ENCODE measurements around the gene CYTL1.

CYTL1 gene

DNA sequence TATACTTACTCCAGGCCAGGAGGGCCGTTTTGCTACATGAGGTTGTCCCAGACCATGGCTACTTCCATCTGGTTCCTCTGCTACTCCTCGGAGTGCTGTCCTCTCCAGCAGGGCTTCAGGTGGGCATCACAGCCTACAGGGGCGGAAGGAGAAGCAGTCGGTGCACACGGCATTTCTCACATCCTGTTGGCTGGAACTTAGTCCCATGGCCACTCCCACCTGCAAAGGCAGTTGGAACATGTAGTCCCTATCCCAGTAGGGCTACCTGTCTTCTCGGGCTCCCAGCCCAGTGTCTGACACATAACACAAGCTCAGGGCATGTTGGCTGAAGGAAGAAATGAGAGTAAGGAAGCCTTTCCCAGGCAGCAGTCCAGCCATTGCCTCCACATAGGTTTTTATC is 24.3 kb upstream of the CYTL1 start:
- H3K4me3 ChIP-seq (replicated peaks; ENCODE audit: low read depth, low read length): no peak overlapping the region
- DNase-seq (ENCODE audit: low read depth): no peak
- TF ChIP-seq, protein P1, sequence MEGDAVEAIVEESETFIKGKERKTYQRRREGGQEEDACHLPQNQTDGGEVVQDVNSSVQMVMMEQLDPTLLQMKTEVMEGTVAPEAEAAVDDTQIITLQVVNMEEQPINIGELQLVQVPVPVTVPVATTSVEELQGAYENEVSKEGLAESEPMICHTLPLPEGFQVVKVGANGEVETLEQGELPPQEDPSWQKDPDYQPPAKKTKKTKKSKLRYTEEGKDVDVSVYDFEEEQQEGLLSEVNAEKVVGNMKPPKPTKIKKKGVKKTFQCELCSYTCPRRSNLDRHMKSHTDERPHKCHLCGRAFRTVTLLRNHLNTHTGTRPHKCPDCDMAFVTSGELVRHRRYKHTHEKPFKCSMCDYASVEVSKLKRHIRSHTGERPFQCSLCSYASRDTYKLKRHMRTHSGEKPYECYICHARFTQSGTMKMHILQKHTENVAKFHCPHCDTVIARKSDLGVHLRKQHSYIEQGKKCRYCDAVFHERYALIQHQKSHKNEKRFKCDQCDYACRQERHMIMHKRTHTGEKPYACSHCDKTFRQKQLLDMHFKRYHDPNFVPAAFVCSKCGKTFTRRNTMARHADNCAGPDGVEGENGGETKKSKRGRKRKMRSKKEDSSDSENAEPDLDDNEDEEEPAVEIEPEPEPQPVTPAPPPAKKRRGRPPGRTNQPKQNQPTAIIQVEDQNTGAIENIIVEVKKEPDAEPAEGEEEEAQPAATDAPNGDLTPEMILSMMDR (IDR thresholded peaks at IDR 0.05; ENCODE audit: low read length, missing control alignments): no peak

DNA sequence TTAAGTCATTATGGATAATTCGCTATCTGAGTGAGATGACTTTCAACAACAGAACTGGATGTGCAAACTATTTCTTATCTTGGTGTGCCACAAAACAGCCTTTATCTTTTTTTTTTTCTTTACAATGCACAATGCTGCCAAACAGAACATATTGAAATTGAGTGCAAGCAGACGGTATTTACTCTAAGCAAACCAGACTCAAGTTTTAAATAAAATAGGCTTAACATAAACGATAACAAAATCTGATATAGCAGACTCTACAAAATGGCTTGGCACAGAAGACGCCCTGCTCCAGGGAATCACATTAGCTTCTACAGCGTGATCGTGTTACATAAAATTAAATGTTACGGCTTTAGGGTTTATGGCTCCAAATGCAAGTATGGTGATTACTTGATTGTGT is 22.4 kb upstream of the CYTL1 start:
- TF ChIP-seq, protein P1 (IDR thresholded peaks at IDR 0.05; ENCODE audit: low read length, missing control alignments): no peak
- DNase-seq (ENCODE audit: low read depth): no peak
- no peak overlapping the region for H3K4me3 ChIP-seq (replicated peaks; ENCODE audit: low read depth, low read length)

DNA sequence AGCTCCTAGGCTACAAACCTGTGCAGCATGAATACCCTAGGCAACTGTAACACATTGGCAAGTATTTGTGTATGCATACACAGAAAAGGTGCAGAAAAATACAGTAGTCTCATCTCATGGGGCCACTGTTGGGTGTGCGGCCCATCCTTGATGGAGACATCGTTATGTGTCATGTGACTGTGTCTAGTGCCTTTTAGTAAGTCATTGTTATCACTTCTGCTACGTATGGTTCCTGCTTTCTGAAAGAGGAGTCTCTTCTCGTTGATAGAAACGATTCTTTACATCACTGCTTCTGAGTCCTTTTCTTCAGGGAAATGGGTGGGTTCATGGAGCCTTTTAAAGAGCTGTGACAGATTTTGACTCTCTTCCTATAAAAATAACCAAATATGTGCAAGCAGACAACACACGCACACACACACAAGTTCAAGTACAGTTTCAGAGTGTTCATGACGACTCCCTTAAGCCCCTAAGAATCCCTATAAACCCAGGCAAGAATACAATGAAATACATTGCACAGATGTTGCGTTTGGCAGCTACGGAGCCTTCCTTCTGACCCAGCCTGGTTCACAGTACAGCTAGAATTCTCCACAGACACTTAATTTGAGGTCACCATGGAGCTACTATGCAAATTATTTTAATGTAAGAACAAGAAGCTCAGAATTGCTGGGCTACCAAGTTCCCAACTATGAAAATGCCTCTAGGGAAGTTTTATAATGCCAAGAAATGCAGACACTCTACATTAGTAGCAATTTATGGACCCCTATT is 21.8 kb upstream of the CYTL1 start:
- no peak for DNase-seq (ENCODE audit: low read depth)

DNA sequence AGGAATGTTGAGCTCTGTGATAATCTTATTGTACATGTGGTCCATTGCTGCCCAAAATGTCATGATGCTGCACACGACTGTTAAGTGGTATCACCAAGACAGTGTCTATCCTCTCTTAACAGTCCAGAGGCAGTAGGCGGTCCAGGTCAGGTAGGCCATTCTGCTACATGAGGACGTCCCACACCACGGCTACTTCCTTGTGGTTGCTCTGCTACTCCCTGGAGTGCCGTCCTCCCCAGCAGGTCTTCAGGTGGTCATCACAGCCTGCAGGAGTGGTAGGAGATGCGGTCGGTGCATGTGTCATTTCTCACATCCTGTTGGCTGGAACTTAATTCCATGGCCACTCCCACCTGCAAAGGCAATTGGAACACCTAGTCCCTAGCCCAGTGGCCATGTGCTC is 20.5 kb upstream of the CYTL1 start:
- TF ChIP-seq, protein P1 (IDR thresholded peaks at IDR 0.05; ENCODE audit: low read length, missing control alignments): no peak
- H3K4me3 ChIP-seq (replicated peaks; ENCODE audit: low read depth, low read length): no peak overlapping the region
- DNase-seq (ENCODE audit: low read depth): no peak

More for the DNA sequence above, 21.8 kb upstream of the CYTL1 start:
- H3K4me3 ChIP-seq (replicated peaks; ENCODE audit: low read depth, low read length): no peak overlapping the region
- TF ChIP-seq, protein P1 (IDR thresholded peaks at IDR 0.05; ENCODE audit: low read length, missing control alignments): no peak

DNA sequence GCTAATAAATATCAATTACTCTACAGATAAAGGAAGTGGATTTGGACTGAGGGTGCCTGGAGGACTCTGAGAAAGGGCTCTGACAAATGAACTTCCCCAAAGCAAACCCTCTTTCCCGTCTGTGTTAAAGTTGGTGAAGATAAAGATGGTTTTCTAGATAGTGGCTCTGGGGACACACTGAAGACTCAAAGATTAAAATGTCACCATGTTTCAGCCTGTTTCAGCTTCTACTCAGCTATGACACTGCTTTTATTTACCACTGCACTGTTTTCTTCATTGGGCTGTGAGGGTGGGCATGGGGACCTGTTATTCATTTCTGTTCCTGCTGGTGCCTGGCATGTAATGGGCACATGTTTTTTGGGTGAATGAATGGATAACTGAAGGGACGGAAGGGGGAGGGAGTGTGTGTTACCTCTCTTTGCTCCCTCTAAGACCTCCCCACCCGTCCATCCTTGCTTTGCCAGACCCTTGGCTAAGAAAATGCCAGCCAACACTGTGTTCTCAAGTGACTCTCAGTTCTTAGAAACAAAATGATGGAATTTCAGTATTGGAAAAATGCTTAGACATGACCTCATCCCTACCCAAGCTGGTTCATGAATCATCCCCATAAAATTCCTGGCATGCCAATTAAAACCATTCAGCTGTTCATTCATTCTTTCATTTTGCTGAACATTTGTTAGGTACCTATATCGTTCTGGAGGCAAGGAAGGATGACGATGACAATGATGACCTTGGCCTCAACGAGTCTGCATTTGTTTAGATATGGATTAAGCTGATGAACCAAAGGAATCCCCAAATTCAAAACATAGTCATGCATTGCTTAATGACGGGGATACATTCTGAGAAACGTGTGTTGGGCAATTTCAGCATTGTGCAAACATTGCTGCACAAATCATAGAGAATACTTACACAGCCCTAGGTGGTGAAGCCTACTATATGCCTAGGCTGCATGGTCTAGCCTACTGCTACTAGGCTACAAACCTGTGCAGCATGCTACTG is 18.6 kb upstream of the CYTL1 start:
- peak; percentile 86 for DNase-seq (ENCODE audit: low read depth)
- no peak overlapping the region for H3K4me3 ChIP-seq (replicated peaks; ENCODE audit: low read depth, low read length)
- TF ChIP-seq, protein P1 (IDR thresholded peaks at IDR 0.05; ENCODE audit: low read length, missing control alignments): no peak

DNA sequence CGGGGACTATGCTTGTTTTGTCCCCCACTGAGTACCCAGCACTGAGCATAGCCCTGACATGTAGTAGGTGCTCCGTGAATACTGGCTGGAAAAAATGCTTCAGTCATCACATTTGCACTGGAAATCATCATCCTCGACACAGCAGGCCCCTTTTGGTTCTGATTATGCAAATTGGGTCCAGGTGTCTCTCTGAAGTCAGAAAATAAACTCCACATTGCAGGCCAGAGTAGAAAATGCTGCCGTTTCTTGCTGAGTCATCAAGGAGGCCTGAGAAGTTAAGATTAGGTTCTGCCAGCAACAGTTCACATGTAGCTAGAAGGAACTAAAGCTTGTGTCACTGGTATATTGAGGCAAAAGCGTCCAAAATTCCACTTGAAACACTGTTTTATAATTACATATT is 17.0 kb upstream of the CYTL1 start:
- peak; percentile 52 for DNase-seq (ENCODE audit: low read depth)
- TF ChIP-seq, protein P1 (IDR thresholded peaks at IDR 0.05; ENCODE audit: low read length, missing control alignments): no peak
- H3K4me3 ChIP-seq (replicated peaks; ENCODE audit: low read depth, low read length): no peak overlapping the region
